Measurements from ENCODE around the gene FAM204A.

The FAM204A gene

GRCh38 chr10:118341791-118342637, at the start of gene FAM204A:
Gene FAM204A (minus strand): TSS chr10:118342324. CDS start chr10:118336415, 5,909 bp downstream.
- peak; percentile 94 to 98 (median 96) for DNase-seq

- no peak for DNase-seq
Observed at GRCh38 chr10:118383699-118384098, 41.6 kb upstream of the FAM204A start.

- no peak for DNase-seq
Observed at GRCh38 chr10:118383063-118383689, 41.1 kb upstream of the FAM204A start.

- no peak for DNase-seq
Observed at GRCh38 chr10:118374404-118374803, 32.3 kb upstream of the FAM204A start.

GRCh38 chr10:118373786-118374185, 31.7 kb upstream of the FAM204A start:
- DNase-seq, result no peak

GRCh38 chr10:118370499-118370898, 28.4 kb upstream of the FAM204A start:
- DNase-seq, result no peak

GRCh38 chr10:118369641-118370205, 27.6 kb upstream of the FAM204A start:
- DNase-seq, result no peak

- no peak for DNase-seq
Observed at GRCh38 chr10:118365702-118366101, 23.6 kb upstream of the FAM204A start.

GRCh38 chr10:118362103-118362502, 20.0 kb upstream of the FAM204A start:
- no peak for DNase-seq

- DNase-seq, result no peak
Observed at GRCh38 chr10:118358327-118358726, 16.2 kb upstream of the FAM204A start.

GRCh38 chr10:118357841-118358240, 15.7 kb upstream of the FAM204A start:
- no peak for DNase-seq

- DNase-seq, result no peak
Observed at GRCh38 chr10:118356628-118357027, 14.5 kb upstream of the FAM204A start.

- DNase-seq, result no peak
Observed at GRCh38 chr10:118355234-118355633, 13.1 kb upstream of the FAM204A start.

GRCh38 chr10:118349235-118349634, 7.1 kb upstream of the FAM204A start:
- DNase-seq, result no peak

GRCh38 chr10:118343549-118343948, 1.4 kb upstream of the FAM204A start:
- no peak for DNase-seq

- DNase-seq, result no peak
Observed at GRCh38 chr10:118343115-118343514, 991 bp upstream of the FAM204A start.

- no peak for DNase-seq
Observed at GRCh38 chr10:118342638-118343020, 505 bp upstream of the FAM204A start.

GRCh38 chr10:118340486-118340885, 1.6 kb downstream of the FAM204A start:
- DNase-seq, result peak in 1 of 6 experiments; percentile 1

GRCh38 chr10:118339111-118339510, 3.0 kb downstream of the FAM204A start:
- no peak for DNase-seq

GRCh38 chr10:118337356-118337755, 4.8 kb downstream of the FAM204A start:
- no peak for DNase-seq

- peak in 1 of 6 experiments; percentile 1 for DNase-seq
Observed at GRCh38 chr10:118333871-118334270, 8.3 kb downstream of the FAM204A start.

GRCh38 chr10:118332948-118333710, 9.0 kb downstream of the FAM204A start:
- no peak for DNase-seq

GRCh38 chr10:118332236-118332635, 9.9 kb downstream of the FAM204A start:
- no peak for DNase-seq
